ENCODE results near the gene SPATA6. TPM values are rescaled to one million over a fixed set of nuclear protein-coding genes. Genes with fewer than 3 reads are reported as not detected.
"Not testable (repeated sequence)": the region's sequence is repeated elsewhere in the genome, so short reads cannot be mapped to it uniquely, and the experiment has no call there.

The SPATA6 gene
- total RNA-seq, 2 donors from 2014 or later: 1.1 to 2.7 TPM

DNA sequence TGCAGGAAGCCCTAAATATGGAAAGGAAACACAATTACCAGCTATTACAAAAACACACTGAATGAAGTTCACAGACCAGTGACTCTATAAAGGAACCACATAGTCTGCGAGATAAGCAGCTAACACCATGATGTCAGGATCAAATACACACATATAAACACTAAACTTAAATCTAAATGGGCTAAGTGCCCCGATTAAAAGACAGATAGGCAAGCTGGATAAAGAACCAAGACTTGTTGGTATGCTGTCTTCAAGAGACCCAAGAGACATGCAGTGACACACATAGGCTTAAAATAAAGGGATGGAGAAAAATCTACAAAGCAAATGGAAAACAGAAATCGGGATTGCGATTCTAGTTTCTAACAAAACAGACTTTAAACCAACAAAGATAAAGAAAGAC, 127.6 kb downstream of the SPATA6 start:
- H3K27me3 Mint-ChIP-seq: no peaks in the 10 kb centered on the region
- no peak overlapping the region for H3K27ac Mint-ChIP-seq
- H3K36me3 Mint-ChIP-seq (ENCODE audit: low read depth): no peaks in the 10 kb centered on the region
- ATAC-seq (replicated peaks): no peak
- H3K4me3 Mint-ChIP-seq: no peak overlapping the region
- no peaks in the 10 kb centered on the region for H3K4me1 Mint-ChIP-seq
- H3K9me3 Mint-ChIP-seq: peaks cover 20% of the 10 kb centered on the region

DNA sequence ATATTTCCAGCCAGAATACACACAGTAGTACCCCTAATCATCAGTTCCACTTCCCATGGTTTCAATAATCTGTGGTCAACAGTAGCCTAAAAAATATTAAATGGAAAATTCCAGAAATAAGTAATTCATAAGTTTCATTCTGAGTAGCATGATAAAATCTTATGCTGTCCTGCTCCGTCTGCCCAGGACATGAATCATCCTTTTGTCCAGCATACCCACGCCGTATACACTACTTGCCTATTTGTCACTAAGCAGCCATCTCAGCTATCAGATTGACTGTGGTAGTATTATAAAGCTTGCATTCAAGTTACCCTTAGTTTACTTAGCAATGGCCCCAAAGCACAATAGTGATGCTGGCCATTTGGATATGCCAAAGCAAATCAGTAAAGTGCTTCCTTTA, 130.8 kb downstream of the SPATA6 start:
- no peak overlapping the region for H3K27ac Mint-ChIP-seq
- no peak for ATAC-seq (replicated peaks)
- H3K4me1 Mint-ChIP-seq: no peaks in the 10 kb centered on the region
- no peak overlapping the region for H3K4me3 Mint-ChIP-seq
- no peaks in the 10 kb centered on the region for H3K27me3 Mint-ChIP-seq
- no peaks in the 10 kb centered on the region for H3K36me3 Mint-ChIP-seq (ENCODE audit: low read depth)
- H3K9me3 Mint-ChIP-seq: peaks cover 20% of the 10 kb centered on the region

DNA sequence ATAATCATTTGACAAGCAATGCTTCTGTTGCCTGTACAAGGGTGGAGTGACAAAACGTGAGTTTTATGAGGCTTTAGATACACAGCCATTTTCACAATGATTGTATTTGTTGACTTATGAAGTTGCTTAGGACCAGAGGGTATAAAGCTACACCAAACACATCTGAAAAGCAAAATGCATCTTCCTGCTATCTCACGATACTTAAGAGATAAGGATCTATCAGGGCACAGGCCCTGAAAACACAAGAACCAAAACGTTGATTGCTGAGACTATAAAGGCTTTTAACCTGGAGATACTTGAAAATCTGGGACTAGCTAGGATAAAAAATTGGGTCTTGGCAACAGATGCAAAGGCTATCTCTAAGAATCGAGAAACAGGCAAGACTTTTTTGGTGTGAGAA, 133.7 kb downstream of the SPATA6 start:
- no peak overlapping the region for H3K4me3 Mint-ChIP-seq
- H3K4me1 Mint-ChIP-seq: no peaks in the 10 kb centered on the region
- no peak for ATAC-seq (replicated peaks)
- H3K27ac Mint-ChIP-seq: no peak overlapping the region
- H3K27me3 Mint-ChIP-seq: no peaks in the 10 kb centered on the region
- H3K36me3 Mint-ChIP-seq (ENCODE audit: low read depth): no peaks in the 10 kb centered on the region
- peaks cover 13% of the 10 kb centered on the region for H3K9me3 Mint-ChIP-seq

DNA sequence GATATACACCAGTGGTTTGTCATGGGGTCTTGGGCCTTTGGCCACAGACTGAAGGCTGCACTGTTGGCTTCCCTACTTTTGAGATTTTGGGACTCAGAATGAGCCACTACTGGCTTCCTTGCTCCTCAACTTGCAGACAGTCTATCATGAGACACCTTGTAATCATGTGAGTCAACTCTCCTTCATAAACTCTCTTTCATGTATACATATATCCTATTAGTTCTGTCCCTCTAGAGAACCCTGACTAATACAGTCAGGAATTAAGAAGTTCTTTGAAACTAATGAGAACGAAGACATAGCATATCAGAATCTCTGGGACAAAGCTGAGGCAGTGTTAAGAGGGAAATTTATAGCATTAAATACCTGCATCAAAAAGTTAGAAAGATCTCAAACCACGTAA, 138.7 kb downstream of the SPATA6 start:
- H3K4me1 Mint-ChIP-seq: no peaks in the 10 kb centered on the region
- H3K4me3 Mint-ChIP-seq: no peak overlapping the region
- peaks cover 29% of the 10 kb centered on the region for H3K9me3 Mint-ChIP-seq
- no peaks in the 10 kb centered on the region for H3K27me3 Mint-ChIP-seq
- H3K36me3 Mint-ChIP-seq (ENCODE audit: low read depth): no peaks in the 10 kb centered on the region
- no peak for ATAC-seq (replicated peaks)
- no peak overlapping the region for H3K27ac Mint-ChIP-seq

DNA sequence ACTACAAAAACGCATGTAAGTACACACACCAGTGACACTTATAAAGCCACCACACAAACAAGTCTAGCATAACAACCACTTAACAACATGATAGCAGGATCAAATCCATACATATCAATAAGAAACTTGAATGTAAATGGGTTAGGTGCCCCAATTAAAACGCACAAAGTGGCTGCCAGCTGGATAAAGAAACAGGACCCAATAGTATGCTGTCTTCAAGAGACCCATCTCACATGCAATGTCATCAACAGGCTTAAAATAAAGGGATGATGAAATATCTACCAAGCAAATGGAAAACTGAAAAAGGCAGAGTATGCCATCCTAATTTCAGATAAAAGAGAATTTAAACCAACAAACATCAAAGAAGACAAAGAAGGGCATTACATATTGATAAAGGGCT, 139.9 kb downstream of the SPATA6 start:
- ATAC-seq (replicated peaks): no peak

DNA sequence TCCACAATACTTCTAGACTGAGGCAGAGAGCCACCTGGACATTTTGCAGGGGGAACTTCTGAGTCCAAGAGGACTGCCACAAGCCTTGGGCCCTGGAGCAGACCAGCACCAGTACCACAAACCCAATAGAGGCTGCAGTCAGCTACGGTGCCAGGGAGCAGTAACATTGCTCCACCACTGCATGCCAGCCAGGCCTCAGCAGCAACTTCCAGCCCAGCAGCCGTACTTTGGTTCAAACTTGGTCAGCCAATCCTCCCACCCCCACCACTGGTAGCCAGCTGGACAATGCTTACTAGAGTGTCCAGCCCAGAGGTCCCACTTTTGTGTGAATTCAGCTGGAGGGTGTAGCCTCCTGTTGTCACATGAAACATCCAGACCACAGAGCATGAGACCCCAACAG, 142.1 kb downstream of the SPATA6 start:
- ATAC-seq (replicated peaks): no peak
- Mint-ChIP-seq H3K9me3 (peaks cover 24% of the 10 kb centered on the region), H3K36me3 (ENCODE audit: low read depth) (peaks cover 5% of the 10 kb centered on the region), H3K4me1 (no peaks in the 10 kb centered on the region), H3K27me3 (no peaks in the 10 kb centered on the region), H3K27ac (no peak overlapping the region), H3K4me3 (no peak overlapping the region)

More for the DNA sequence above, 139.9 kb downstream of the SPATA6 start:
- no peak overlapping the region for H3K4me3 Mint-ChIP-seq
- H3K9me3 Mint-ChIP-seq: peaks cover 29% of the 10 kb centered on the region
- H3K27me3 Mint-ChIP-seq: no peaks in the 10 kb centered on the region
- H3K27ac Mint-ChIP-seq: no peak overlapping the region
- no peaks in the 10 kb centered on the region for H3K4me1 Mint-ChIP-seq
- H3K36me3 Mint-ChIP-seq (ENCODE audit: low read depth): no peaks in the 10 kb centered on the region

DNA sequence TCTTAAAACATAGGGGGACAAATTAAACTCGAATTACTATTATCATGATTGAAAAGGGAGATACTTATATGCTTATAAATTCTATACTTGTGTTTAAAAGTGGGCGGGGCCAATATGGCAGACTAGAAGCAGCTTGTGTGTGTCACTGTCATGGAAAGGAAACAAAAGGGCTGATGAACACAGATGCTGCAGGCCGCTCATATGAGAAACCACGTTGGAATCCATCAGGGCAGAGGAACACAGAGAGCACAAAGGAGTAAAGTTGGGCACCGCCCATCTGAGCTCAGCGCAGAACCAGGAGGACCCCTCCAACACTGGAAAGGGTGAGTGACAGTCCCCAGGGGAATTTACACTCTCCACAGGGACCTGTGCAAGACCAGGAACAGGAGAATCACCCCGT, 142.5 kb downstream of the SPATA6 start:
- no peak overlapping the region for H3K4me3 Mint-ChIP-seq
- peaks cover 24% of the 10 kb centered on the region for H3K9me3 Mint-ChIP-seq
- no peaks in the 10 kb centered on the region for H3K4me1 Mint-ChIP-seq
- peaks cover 5% of the 10 kb centered on the region for H3K36me3 Mint-ChIP-seq (ENCODE audit: low read depth)
- no peaks in the 10 kb centered on the region for H3K27me3 Mint-ChIP-seq
- ATAC-seq (replicated peaks): no peak
- H3K27ac Mint-ChIP-seq: no peak overlapping the region

DNA sequence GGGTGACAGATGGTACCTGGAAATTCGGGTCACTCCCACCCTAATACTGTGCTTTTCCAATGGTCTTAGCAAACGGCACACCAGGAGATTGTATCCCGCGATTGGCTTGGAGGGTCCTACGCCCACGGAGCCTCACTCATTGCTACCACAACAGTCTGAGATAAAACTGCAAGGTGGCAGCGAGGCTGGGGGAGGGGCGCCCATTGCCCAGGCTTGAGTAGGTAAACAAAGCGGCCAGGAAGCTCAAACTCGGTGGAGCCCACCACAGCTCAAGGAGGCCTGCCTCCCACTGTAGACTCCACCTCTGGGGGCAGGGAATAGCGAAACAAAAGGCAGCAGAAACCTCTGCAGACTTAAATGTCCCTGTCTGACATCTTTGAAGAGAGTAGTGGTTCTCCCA, 160.2 kb downstream of the SPATA6 start:
- H3K36me3 Mint-ChIP-seq (ENCODE audit: low read depth); H3K4me3 Mint-ChIP-seq; ATAC-seq (replicated peaks); H3K9me3 Mint-ChIP-seq; H3K4me1 Mint-ChIP-seq; H3K27ac Mint-ChIP-seq; H3K27me3 Mint-ChIP-seq: not testable (repeated sequence)

DNA sequence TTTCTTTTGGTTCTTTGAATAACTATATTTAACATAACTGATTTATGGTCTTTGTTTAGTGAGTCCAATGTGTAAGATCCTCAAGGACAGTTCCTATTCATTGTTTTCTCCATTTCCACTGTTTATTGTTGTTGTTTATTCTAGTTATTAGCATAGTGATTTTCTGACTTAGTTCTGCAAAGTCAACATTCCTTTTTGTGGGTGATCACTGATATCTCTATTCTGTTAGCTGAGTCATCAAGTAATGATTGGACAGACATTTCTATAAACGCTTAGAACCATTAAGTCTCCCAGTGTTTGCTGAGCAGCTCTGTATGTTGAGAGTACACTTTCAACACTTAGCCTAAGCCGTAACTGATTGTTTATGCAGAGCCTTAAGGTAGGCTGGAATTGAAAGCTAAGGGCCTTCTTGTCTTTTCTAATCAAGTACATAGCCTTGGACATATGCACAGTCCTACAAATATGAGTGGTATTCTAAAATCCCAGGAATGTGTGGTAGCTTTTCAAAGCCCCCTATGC, 162.4 kb downstream of the SPATA6 start:
- no peaks in the 10 kb centered on the region for H3K4me1 Mint-ChIP-seq
- H3K27me3 Mint-ChIP-seq: no peaks in the 10 kb centered on the region
- H3K9me3 Mint-ChIP-seq: peaks cover 9% of the 10 kb centered on the region
- H3K36me3 Mint-ChIP-seq (ENCODE audit: low read depth): no peaks in the 10 kb centered on the region
- no peak overlapping the region for H3K27ac Mint-ChIP-seq
- H3K4me3 Mint-ChIP-seq: no peak overlapping the region
- no peak for ATAC-seq (replicated peaks)

DNA sequence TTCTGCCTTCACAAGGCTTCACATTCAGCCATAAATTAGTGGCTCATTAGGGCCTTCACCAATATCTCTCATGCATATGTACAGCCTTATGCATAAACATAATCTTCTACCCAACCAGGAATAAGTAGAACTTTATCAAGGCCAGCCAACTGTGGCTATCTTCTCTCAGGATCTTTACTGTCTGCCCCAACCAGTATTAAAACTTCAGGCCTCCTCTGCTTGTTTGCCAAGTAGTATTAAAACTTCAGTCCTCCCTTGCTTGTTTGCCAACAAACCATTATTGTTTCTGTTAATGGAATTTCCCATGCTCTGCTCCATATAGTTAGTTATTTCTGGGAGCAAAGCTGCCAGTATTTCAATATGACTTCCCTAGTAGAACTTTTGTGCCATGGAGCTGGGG, 169.4 kb downstream of the SPATA6 start:
- Mint-ChIP-seq H3K27me3 (no peaks in the 10 kb centered on the region), H3K4me1 (no peaks in the 10 kb centered on the region), H3K9me3 (peaks cover 12% of the 10 kb centered on the region), H3K36me3 (ENCODE audit: low read depth) (no peaks in the 10 kb centered on the region), H3K4me3 (no peak overlapping the region), H3K27ac (no peak overlapping the region)
- ATAC-seq (replicated peaks): no peak

DNA sequence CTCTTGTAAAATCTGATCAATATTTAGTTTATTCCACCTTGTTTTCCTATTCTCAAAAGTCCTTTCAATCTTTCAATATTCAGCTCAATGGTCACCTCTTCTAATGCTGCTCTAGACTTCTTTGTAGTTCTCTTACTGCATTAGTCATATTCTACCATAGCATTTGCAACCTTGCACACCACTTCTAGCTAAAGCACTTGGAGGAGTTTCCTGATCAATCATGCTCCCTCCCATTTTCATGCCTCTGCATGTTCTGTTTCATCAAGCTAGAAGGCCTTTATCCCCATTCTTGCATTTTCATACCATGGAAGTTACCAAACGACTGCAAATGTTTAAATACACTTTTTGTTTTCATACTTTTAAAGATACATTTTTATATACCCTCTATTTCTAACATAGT, 177.3 kb downstream of the SPATA6 start:
- H3K36me3 Mint-ChIP-seq (ENCODE audit: low read depth): no peaks in the 10 kb centered on the region
- peaks cover under 1% of the 10 kb centered on the region for H3K9me3 Mint-ChIP-seq
- ATAC-seq (replicated peaks): no peak
- H3K27me3 Mint-ChIP-seq: no peaks in the 10 kb centered on the region
- H3K4me3 Mint-ChIP-seq: no peak overlapping the region
- no peaks in the 10 kb centered on the region for H3K4me1 Mint-ChIP-seq
- H3K27ac Mint-ChIP-seq: no peak overlapping the region

DNA sequence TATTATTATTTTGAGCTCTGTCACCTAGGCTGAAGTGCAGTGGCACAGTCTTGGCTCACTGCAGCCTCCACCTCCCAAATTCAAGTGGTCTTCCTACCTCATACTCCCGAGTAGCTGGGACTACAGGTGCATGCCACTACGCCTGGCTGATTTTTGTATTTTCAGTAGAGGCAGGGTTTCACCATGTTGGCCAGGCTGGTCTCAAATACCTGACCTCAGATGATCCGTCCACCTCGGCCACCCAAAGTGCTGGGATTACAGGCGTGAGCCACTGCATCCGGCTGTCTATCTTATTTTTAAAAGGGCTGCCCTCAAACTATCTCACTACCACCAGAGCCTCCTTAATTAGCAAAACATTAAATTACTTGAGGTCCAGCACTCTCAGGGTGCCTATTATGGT, 177.9 kb downstream of the SPATA6 start:
- not testable (repeated sequence) for H3K9me3 Mint-ChIP-seq; H3K4me1 Mint-ChIP-seq; H3K27ac Mint-ChIP-seq; H3K36me3 Mint-ChIP-seq (ENCODE audit: low read depth); H3K4me3 Mint-ChIP-seq; H3K27me3 Mint-ChIP-seq; ATAC-seq (replicated peaks)

DNA sequence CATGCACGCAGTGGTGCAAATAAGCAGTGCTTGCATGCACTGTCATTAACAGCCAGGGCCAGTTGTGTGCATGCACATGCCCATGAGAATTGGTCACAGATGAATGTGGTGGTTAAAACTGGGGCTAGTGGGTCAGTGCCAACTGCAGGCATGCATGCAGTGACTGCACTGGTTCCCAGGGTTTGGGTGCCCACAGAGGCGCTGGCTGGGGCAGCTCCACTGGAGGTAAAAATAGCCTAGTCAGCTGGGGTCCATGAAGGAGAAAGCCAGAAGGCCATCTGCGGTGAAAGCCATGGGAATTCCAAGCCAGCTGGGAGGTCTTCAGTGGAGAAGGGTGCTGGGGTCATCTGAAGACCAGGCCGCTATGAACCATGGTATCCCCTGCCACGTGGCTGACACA, 179.3 kb downstream of the SPATA6 start:
- Mint-ChIP-seq H3K4me1 (no peaks in the 10 kb centered on the region), H3K4me3 (no peak overlapping the region), H3K27ac (no peak overlapping the region), H3K27me3 (no peaks in the 10 kb centered on the region), H3K9me3 (no peaks in the 10 kb centered on the region), H3K36me3 (ENCODE audit: low read depth) (no peaks in the 10 kb centered on the region)
- no peak for ATAC-seq (replicated peaks)

DNA sequence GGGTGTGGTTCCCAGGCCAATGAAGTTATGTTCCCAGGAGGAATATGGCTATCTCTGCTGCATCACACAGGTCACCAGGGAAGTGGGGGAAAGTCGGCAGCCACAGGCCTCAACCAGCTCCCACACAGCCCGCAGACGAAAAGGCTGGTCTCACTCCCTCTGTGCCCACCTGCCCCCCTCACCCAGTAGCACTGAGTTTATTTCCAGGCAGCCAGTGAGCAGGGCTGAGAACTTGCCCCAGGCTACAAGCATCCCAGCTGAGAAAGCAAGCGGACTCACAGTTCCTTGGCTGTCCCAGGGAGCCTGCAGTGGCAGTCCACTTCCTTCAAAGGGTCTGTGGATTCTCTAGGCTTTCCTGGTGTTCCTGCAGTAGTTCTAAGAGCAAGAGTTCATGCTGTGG, 180.6 kb downstream of the SPATA6 start:
- Mint-ChIP-seq H3K27me3 (no peaks in the 10 kb centered on the region), H3K9me3 (no peaks in the 10 kb centered on the region), H3K4me1 (no peaks in the 10 kb centered on the region), H3K36me3 (ENCODE audit: low read depth) (no peaks in the 10 kb centered on the region), H3K27ac (no peak overlapping the region), H3K4me3 (no peak overlapping the region)
- no peak for ATAC-seq (replicated peaks)

DNA sequence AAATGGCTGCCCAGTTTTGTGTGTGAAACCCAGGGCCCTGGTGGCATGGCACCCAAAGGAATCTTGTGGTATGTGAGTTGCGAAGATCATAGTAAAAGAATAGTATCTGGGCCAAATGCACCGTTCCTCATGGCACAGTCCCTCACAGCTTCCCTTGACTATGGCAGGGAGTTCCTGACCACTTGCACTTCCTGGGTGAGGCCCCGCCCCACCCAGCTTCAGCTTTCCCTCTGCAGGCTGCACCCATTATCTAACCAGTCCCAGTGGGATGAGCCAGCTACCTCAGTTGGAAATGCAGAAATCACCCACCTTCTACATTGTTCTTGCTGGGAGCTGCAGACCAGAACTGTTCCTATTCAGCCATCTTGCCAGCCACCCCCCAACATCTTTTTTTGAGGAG, 186.5 kb downstream of the SPATA6 start:
- no peak overlapping the region for H3K4me3 Mint-ChIP-seq
- H3K36me3 Mint-ChIP-seq (ENCODE audit: low read depth): no peaks in the 10 kb centered on the region

DNA sequence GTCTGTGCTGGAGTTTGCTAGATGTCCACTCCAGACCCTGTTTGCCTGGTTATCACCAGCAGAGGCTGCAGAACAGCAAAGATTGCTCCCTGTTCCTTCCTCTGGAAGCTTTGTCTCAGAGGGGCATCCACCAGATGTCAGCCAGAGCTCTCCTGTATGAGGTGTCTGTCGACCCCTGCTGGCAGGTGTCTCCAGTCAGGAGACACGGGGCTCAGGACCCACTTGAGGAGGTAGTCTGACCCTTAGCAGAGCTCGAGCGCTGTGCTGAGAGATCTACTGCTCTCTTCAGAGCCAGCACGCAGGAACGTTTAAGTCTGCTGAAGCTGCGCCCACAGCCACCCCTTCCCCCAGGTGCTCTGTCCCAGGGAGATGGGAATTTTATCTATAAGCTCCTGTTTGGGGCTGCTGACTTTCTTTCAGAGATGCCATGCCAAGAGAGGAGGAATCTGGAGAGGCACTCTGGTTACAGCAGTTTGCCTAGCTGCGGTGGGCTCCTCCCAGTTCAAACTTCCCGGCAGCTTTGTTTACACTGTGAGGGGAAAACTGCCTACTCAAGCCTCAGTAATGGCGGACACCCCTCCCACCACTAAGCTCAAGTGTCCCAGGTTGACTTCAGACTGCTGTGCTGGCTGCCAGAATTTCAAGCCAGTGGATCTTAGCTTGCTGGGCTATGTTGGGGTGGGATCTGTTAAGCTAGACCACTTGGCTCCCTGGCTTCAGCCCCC, 187.1 kb downstream of the SPATA6 start:
- not testable (repeated sequence) for H3K9me3 Mint-ChIP-seq; H3K27me3 Mint-ChIP-seq; H3K4me1 Mint-ChIP-seq; H3K4me3 Mint-ChIP-seq; ATAC-seq (replicated peaks); H3K27ac Mint-ChIP-seq; H3K36me3 Mint-ChIP-seq (ENCODE audit: low read depth)

More for the DNA sequence above, 186.5 kb downstream of the SPATA6 start:
- Mint-ChIP-seq H3K27ac (no peak overlapping the region), H3K9me3 (no peaks in the 10 kb centered on the region), H3K4me1 (no peaks in the 10 kb centered on the region), H3K27me3 (no peaks in the 10 kb centered on the region)
- ATAC-seq (replicated peaks): no peak

Measured in activated T-helper 17 cell treated with anti-CD3 and anti-CD28 coated beads, Interleukin-2, amount 50 U/mL, for 72 hours (primary cell).